ENCODE data around the gene MEF2C. TPM values are rescaled to one million over a fixed set of nuclear protein-coding genes. Genes with fewer than 3 reads are reported as not detected.

Gene MEF2C
- polyA plus RNA-seq, 1 donor (not counting 4 experiments of a cell fraction or from before 2014, with no cell fraction given): 0.10 TPM

- Histone ChIP-seq H3K27me3 (ENCODE audit: control insufficient read depth, extremely low read depth, insufficient read depth, low read length) (no peaks in the 10 kb centered on the region), H4K20me1 (ENCODE audit: control insufficient read depth, extremely low read depth, insufficient read depth, low read length) (no peaks in the 10 kb centered on the region), H2AFZ (ENCODE audit: control insufficient read depth, low read length) (no peak overlapping the region), H3K9me3 (ENCODE audit: control insufficient read depth, low read depth, low read length) (no peaks in the 10 kb centered on the region), H3K36me3 (ENCODE audit: control insufficient read depth in 2 of 2, extremely low read depth in 1 of 2, insufficient read depth in 2 of 2, low read length in 2 of 2) (no peaks in the 10 kb centered on the region), H3K4me1 (ENCODE audit: control insufficient read depth, extremely low read depth, insufficient read depth, low read length) (no peaks in the 10 kb centered on the region), H3K79me2 (ENCODE audit: control insufficient read depth, insufficient read depth, low read length) (no peaks in the 10 kb centered on the region), H3K4me2 (ENCODE audit: control insufficient read depth, extremely low read depth, insufficient read depth, low read depth, low read length) (no peak overlapping the region), H3K27ac (ENCODE audit: control insufficient read depth, insufficient read depth, low read length) (no peak overlapping the region), H3K9me1 (ENCODE audit: control insufficient read depth, extremely low read depth, insufficient read depth, low read length) (no peaks in the 10 kb centered on the region), H3K9ac (ENCODE audit: control insufficient read depth, extremely low read depth, insufficient read depth, low read length) (no peak overlapping the region), H3K4me3 (ENCODE audit: control insufficient read depth in 2 of 3, extremely low read depth in 1 of 3, insufficient read depth in 2 of 3, low read depth in 1 of 3, low read length in 3 of 3) (no peak overlapping the region)
- dilution Hi-C loops (cut with MboI; ENCODE audit: extremely low pct_ligation_motif_present, low sequenced_read_pairs): no loop called here
- FAIRE-seq: no peak
- TF ChIP-seq, protein P1, sequence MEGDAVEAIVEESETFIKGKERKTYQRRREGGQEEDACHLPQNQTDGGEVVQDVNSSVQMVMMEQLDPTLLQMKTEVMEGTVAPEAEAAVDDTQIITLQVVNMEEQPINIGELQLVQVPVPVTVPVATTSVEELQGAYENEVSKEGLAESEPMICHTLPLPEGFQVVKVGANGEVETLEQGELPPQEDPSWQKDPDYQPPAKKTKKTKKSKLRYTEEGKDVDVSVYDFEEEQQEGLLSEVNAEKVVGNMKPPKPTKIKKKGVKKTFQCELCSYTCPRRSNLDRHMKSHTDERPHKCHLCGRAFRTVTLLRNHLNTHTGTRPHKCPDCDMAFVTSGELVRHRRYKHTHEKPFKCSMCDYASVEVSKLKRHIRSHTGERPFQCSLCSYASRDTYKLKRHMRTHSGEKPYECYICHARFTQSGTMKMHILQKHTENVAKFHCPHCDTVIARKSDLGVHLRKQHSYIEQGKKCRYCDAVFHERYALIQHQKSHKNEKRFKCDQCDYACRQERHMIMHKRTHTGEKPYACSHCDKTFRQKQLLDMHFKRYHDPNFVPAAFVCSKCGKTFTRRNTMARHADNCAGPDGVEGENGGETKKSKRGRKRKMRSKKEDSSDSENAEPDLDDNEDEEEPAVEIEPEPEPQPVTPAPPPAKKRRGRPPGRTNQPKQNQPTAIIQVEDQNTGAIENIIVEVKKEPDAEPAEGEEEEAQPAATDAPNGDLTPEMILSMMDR (optimal IDR thresholded peaks at IDR 0.05 in 1 of 3, IDR thresholded peaks at IDR 0.05 in 1 of 3, conservative IDR thresholded peaks at IDR 0.05 in 1 of 3; ENCODE audit: extremely low read depth in 1 of 3, insufficient read depth in 2 of 3, low read length in 3 of 3): no peak
- TF ChIP-seq EZH2 (IDR thresholded peaks at IDR 0.05; ENCODE audit: low read length): no peak
- DNase-seq (ENCODE audit: low read depth, low spot score): no peak
Observed at GRCh38 chr5:88895681-88896501, 12.9 kb upstream of the MEF2C start.

DNA sequence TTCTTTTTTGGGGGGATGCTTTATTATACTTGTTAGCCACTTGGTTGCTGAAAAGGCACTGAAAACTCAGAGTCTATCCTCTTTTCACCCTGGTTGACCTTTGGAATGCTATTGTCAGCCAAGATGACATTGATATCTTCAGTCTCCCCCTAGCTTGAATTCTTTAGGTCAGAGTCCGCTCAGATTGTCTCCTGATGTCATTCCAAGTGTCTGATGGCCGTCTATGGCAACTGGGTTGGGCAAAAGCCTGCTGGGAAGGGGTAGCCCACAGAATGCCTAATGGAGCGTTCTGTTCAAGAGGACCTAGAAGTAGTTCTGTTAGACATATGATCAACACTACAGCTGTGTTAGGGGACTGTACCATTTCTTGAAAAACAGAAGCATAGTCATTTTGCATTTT lies 9.7 kb upstream of the MEF2C start:
- Histone ChIP-seq H3K27me3 (ENCODE audit: control insufficient read depth, extremely low read depth, insufficient read depth, low read length) (peaks cover 16% of the 10 kb centered on the region), H3K9me3 (ENCODE audit: control insufficient read depth, low read depth, low read length) (no peaks in the 10 kb centered on the region), H4K20me1 (ENCODE audit: control insufficient read depth, extremely low read depth, insufficient read depth, low read length) (no peaks in the 10 kb centered on the region), H3K27ac (ENCODE audit: control insufficient read depth, insufficient read depth, low read length) (no peak overlapping the region), H3K79me2 (ENCODE audit: control insufficient read depth, insufficient read depth, low read length) (no peaks in the 10 kb centered on the region), H3K36me3 (ENCODE audit: control insufficient read depth in 2 of 2, extremely low read depth in 1 of 2, insufficient read depth in 2 of 2, low read length in 2 of 2) (no peaks in the 10 kb centered on the region), H3K9me1 (ENCODE audit: control insufficient read depth, extremely low read depth, insufficient read depth, low read length) (no peaks in the 10 kb centered on the region), H3K4me3 (ENCODE audit: control insufficient read depth in 2 of 3, extremely low read depth in 1 of 3, insufficient read depth in 2 of 3, low read depth in 1 of 3, low read length in 3 of 3) (no peak overlapping the region), H3K4me2 (ENCODE audit: control insufficient read depth, extremely low read depth, insufficient read depth, low read depth, low read length) (no peak overlapping the region), H2AFZ (ENCODE audit: control insufficient read depth, low read length) (no peak overlapping the region), H3K9ac (ENCODE audit: control insufficient read depth, extremely low read depth, insufficient read depth, low read length) (no peak overlapping the region), H3K4me1 (ENCODE audit: control insufficient read depth, extremely low read depth, insufficient read depth, low read length) (no peaks in the 10 kb centered on the region)
- dilution Hi-C loops (cut with MboI; ENCODE audit: extremely low pct_ligation_motif_present, low sequenced_read_pairs): no loop called here
- TF ChIP-seq EZH2 (IDR thresholded peaks at IDR 0.05; ENCODE audit: low read length): no peak
- TF ChIP-seq, protein P1 (optimal IDR thresholded peaks at IDR 0.05 in 1 of 3, IDR thresholded peaks at IDR 0.05 in 1 of 3, conservative IDR thresholded peaks at IDR 0.05 in 1 of 3; ENCODE audit: extremely low read depth in 1 of 3, insufficient read depth in 2 of 3, low read length in 3 of 3): no peak
- DNase-seq (ENCODE audit: low read depth, low spot score): no peak
- FAIRE-seq: no peak

Data from keratinocyte (primary cell).